Calu3 (cell line): ENCODE data around the gene LYPLA2. TPM values are rescaled to one million over a fixed set of nuclear protein-coding genes. Genes with fewer than 3 reads are reported as not detected.
A peak's percentile ranks its signal among the peaks of the same experiment; 100 is the strongest.

Experiments
- BruUV-seq: library from RNA; stranded (reverse); fragments of 400-500 nt; replicated peaks from 2 replicates; lab custom pipeline; 2021; lab: Mats Ljungman, UMichigan
- CTCF ChIA-PET: fragments of 300-600 bp; sonication (Branson Sonifier 250); formaldehyde crosslinking; loops from one replicate; lab custom pipeline; 2022; ENCODE audit warnings: antibody characterized with exemption; lab: Charles Lee
- DNase-seq: peaks from one replicate; pipeline ENCODE4 v3.0.0; 2022
- H3K27ac Mint-ChIP-seq: one replicate; pipeline ENCODE4 v1.8.0; 2022; ENCODE audit warnings: mixed read lengths; ENCODE audit not compliant: unreplicated experiment
- H3K27me3 Mint-ChIP-seq: one replicate; pipeline ENCODE4 v1.8.0; 2022; ENCODE audit warnings: mixed read lengths; ENCODE audit not compliant: unreplicated experiment
- H3K36me3 Mint-ChIP-seq: one replicate; pipeline ENCODE4 v1.8.0; 2022; ENCODE audit warnings: mild to moderate bottlenecking, moderate library complexity, mixed read lengths; ENCODE audit not compliant: insufficient read depth, unreplicated experiment
- H3K4me1 Mint-ChIP-seq: one replicate; pipeline ENCODE4 v1.8.0; 2022; ENCODE audit warnings: mild to moderate bottlenecking, low read depth, mixed read lengths; ENCODE audit not compliant: unreplicated experiment
- H3K4me3 Mint-ChIP-seq: one replicate; pipeline ENCODE4 v1.8.0; 2022; ENCODE audit warnings: mild to moderate bottlenecking, low read depth, moderate library complexity, mixed read lengths; ENCODE audit not compliant: unreplicated experiment
- H3K9me3 Mint-ChIP-seq: one replicate; pipeline ENCODE4 v1.8.0; 2022; ENCODE audit warnings: low read depth, mixed read lengths; ENCODE audit not compliant: unreplicated experiment
- CTCF ChIP-seq: fragments of 200-600 bp; IDR thresholded peaks from one replicate; pipeline ENCODE4 v1.8.0; 2022; ENCODE audit warnings: antibody characterized with exemption; ENCODE audit not compliant: unreplicated experiment
- intact Hi-C: fragments of 100-400 bp; cut with micrococcal nuclease; formaldehyde crosslinking; loops from one replicate; pipeline ENCODE4 v1.10.0; 2022; ENCODE audit not compliant: unreplicated experiment
- total RNA-seq: library from RNA; stranded (reverse); gene quantifications from 2 replicates; pipeline ENCODE4 v1.2.3, GENCODE V29; 2022

LYPLA2 gene
- total RNA-seq, 1 experiment from 2014 or later: 52.0 TPM

DNA sequence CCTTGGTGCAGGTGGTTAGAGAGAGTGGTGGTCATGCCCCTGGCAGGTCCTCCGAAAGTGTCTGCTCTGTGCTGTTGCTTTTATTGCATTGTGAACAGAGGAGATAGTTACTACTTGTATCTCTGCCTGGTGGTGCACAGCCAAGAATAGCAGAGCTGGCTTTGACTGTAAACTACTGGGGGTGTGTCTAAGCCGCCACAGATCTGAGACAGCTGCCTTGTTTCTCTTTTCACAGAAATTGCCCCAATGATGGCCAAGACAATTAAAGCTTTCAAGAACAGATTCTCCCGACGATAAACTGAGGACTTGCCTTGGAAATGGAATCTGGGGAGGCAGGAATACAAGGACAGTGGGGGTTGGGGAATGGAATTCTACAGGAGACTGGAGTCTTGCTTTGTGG, 31.7 kb upstream of the LYPLA2 start:
- no peak for TF ChIP-seq CTCF
- H3K27me3 Mint-ChIP-seq: no peaks in the 10 kb centered on the region
- no peak for DNase-seq
- H3K9me3 Mint-ChIP-seq: no peaks in the 10 kb centered on the region
- peaks cover 6% of the 10 kb centered on the region for H3K4me1 Mint-ChIP-seq
- intact Hi-C loops: no loop called here
- CTCF ChIA-PET: no interaction called here
- no peak overlapping the region for H3K4me3 Mint-ChIP-seq
- no peak overlapping the region for H3K27ac Mint-ChIP-seq
- no TSS peak for BruUV-seq
- H3K36me3 Mint-ChIP-seq: peaks cover 36% of the 10 kb centered on the region

- Mint-ChIP-seq H3K9me3 (no peaks in the 10 kb centered on the region), H3K27me3 (no peaks in the 10 kb centered on the region), H3K4me3 (no peak overlapping the region), H3K4me1 (no peaks in the 10 kb centered on the region), H3K36me3 (peaks cover 17% of the 10 kb centered on the region), H3K27ac (no peak overlapping the region)
- BruUV-seq: no TSS peak
- CTCF ChIA-PET: interaction anchor here (0.6 kb wide), 1 partner anchor 26 kb away, joined by 3 read pairs; no protein-coding TSS in a partner anchor
- intact Hi-C loops: no loop called here
- no peak for TF ChIP-seq CTCF
- DNase-seq: no peak
Observed at GRCh38 chr1:23763041-23763577, 27.8 kb upstream of the LYPLA2 start.

GRCh38 chr1:23768733-23769132, 22.2 kb upstream of the LYPLA2 start:
- Mint-ChIP-seq H3K9me3 (no peaks in the 10 kb centered on the region), H3K4me1 (no peaks in the 10 kb centered on the region), H3K36me3 (peaks cover 5% of the 10 kb centered on the region), H3K4me3 (no peak overlapping the region), H3K27ac (no peak overlapping the region), H3K27me3 (no peaks in the 10 kb centered on the region)
- CTCF ChIA-PET: no interaction called here
- no peak for TF ChIP-seq CTCF
- no peak for DNase-seq
- no TSS peak for BruUV-seq
- intact Hi-C loops: no loop called here

DNA sequence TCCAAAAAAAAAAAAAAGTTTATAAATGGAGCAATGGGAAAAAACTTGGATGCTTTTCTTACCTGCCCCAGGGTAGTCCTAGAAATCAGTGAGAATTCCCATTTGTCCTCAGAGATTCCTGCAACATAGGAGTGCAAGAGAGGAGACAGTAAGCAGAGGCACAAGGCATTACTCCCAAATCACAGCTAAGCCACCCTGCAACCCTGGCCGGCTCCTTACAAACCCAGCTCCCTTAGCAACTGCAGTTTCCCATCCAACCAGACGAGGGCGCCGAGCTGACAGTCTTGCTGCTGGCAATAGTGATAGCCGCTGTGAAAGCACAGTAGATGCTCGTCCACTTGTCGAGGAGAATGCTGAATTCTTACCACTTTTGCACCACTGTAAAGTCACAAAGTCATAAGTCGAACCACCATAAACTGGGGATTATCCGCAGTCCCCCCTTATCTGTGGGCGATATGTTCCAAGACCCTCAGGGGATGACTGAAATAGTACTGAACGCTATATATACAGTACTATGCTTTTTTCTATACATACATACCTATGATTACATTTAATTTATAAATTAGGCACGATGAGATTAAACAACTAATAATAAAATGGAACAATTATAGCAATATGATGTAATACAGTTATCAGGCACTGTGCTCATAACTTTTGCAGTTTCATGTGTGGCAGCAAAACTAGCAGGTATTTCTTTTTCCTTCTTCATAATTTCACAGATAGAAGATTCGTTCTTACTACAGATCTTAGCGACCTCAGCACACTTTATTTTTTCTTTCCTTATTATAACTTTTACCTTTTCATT, 18.7 kb upstream of the LYPLA2 start:
- peaks cover 8% of the 10 kb centered on the region for H3K4me1 Mint-ChIP-seq
- H3K9me3 Mint-ChIP-seq: no peaks in the 10 kb centered on the region
- peaks cover 5% of the 10 kb centered on the region for H3K36me3 Mint-ChIP-seq
- peak; percentile 84 for DNase-seq
- no peaks in the 10 kb centered on the region for H3K27me3 Mint-ChIP-seq
- intact Hi-C loops: loop anchor here (1.0 to 2.0 kb wide), 2 partner anchors 83 to 144 kb away; no protein-coding TSS in a partner anchor
- peak; percentile 80 for TF ChIP-seq CTCF
- CTCF ChIA-PET: interaction anchor here (0.6 to 1.8 kb wide), 7 partner anchors 27 to 471 kb away, joined by 3 to 24 read pairs (median 4); partner anchors contain the start of gene FUCA1
- no peak overlapping the region for H3K27ac Mint-ChIP-seq
- H3K4me3 Mint-ChIP-seq: no peak overlapping the region
- no TSS peak for BruUV-seq
